H1 (cell line): Measurements from ENCODE around the gene SEPTIN5. TPM values are rescaled to one million over a fixed set of nuclear protein-coding genes. Genes with fewer than 3 reads are reported as not detected.
"Not testable (repeated sequence)": the region's sequence is repeated elsewhere in the genome, so short reads cannot be mapped to it uniquely, and the experiment has no call there.

ENCODE experiments used
- CTCF ChIA-PET: fragments of 300-600 bp; sonication (Branson Sonifier 250); formaldehyde crosslinking; loops from one replicate; lab custom pipeline; 2021; ENCODE audit not compliant: partially characterized antibody; lab: Charles Lee
- POLR2A ChIA-PET: fragments of 300-600 bp; sonication (Branson Sonifier 250); formaldehyde crosslinking; loops from one replicate; lab custom pipeline; 2021; ENCODE audit warnings: inconsistent platforms; ENCODE audit not compliant: partially characterized antibody; lab: Charles Lee
- DNase-seq, 2 experiments: peaks; one replicate each; pipeline versions ENCODE4 v3.0.0 to v3.0.0-alpha.2; 2010 to 2022; ENCODE audit warnings: low spot score in 2 of 2, low read depth in 1 of 2, mixed read lengths in 1 of 2
- FAIRE-seq: peaks from 2 replicates; lab custom pipeline; 2011; peaks lifted over from hg19 to GRCh38; lab: Jason Lieb, UNC
- H2AFZ ChIP-seq: 2 replicates; pipeline ENCODE4 v1.8.1; 2012; ENCODE audit warnings: low read length, inconsistent platforms
- H2AK5ac ChIP-seq: 2 replicates; pipeline ENCODE4 v1.6.1; 2013; ENCODE audit warnings: low read depth, low read length
- H2BK120ac ChIP-seq: replicated peaks from 2 replicates; pipeline ENCODE3; 2013; ENCODE audit warnings: low read depth, low read length, inconsistent platforms
- H2BK12ac ChIP-seq: 2 replicates; pipeline ENCODE4 v1.6.1; 2013; ENCODE audit warnings: low read depth, low read length
- H2BK15ac ChIP-seq: 2 replicates; pipeline ENCODE4 v1.6.1; 2013; ENCODE audit warnings: low read length
- H2BK20ac ChIP-seq: 2 replicates; pipeline ENCODE4 v1.6.1; 2013; ENCODE audit warnings: low read length
- H2BK5ac ChIP-seq: 2 replicates; pipeline ENCODE4 v1.6.1; 2013; ENCODE audit warnings: low read depth, low read length
- H3K14ac ChIP-seq: 2 replicates; pipeline ENCODE4 v1.6.1; 2013; ENCODE audit warnings: inconsistent platforms; ENCODE audit not compliant: insufficient read length
- H3K18ac ChIP-seq: 2 replicates; pipeline ENCODE4 v1.6.1; 2013; ENCODE audit warnings: low read length; ENCODE audit errors: extremely low read depth
- H3K23ac ChIP-seq: 2 replicates; pipeline ENCODE4 v1.6.1; 2013; ENCODE audit warnings: inconsistent platforms; ENCODE audit not compliant: insufficient read length
- H3K23me2 ChIP-seq: 2 replicates; pipeline ENCODE4 v1.6.1; 2013; ENCODE audit warnings: low read depth, low read length
- H3K27ac ChIP-seq: 2 replicates; pipeline ENCODE4 v1.6.1; 2011; ENCODE audit warnings: low read depth, low read length, inconsistent platforms
- H3K27me3 ChIP-seq, 4 experiments: replicated peaks in 1 of 4; 1 replicate in 1 of 4; 2 replicates in 3 of 4; pipeline versions ENCODE4 v1.6.1 to v1.8.1; 2011 to 2013; ENCODE audit warnings: low read length in 3 of 4, mild to moderate bottlenecking in 3 of 4, inconsistent platforms in 2 of 4, mixed read lengths in 2 of 4, moderate library complexity in 1 of 4; ENCODE audit not compliant: control insufficient read depth in 3 of 4, insufficient read depth in 3 of 4; ENCODE audit errors: extremely low read depth in 1 of 4
- H3K36me3 ChIP-seq, 4 experiments: 2 replicates each; pipeline versions ENCODE4 v1.6.1 to v1.8.1; 2011 to 2013; ENCODE audit warnings: mild to moderate bottlenecking in 4 of 4, low read length in 3 of 4, moderate library complexity in 2 of 4, control low read depth in 1 of 4, inconsistent platforms in 1 of 4; ENCODE audit not compliant: insufficient read depth in 4 of 4, control insufficient read depth in 2 of 4
- H3K4ac ChIP-seq: replicated peaks from 2 replicates; pipeline ENCODE3; 2013; ENCODE audit warnings: low read length, low read depth, mixed read lengths, inconsistent platforms; ENCODE audit not compliant: insufficient read length
- H3K4me1 ChIP-seq, 4 experiments: replicated peaks in 1 of 4; 1 replicate in 1 of 4; 2 replicates in 3 of 4; pipeline versions ENCODE4 v1.6.1 to v1.8.1; 2011 to 2013; ENCODE audit warnings: low read length in 3 of 4, inconsistent platforms in 2 of 4, mixed read lengths in 1 of 4; ENCODE audit not compliant: insufficient read depth in 4 of 4, control insufficient read depth in 3 of 4
- H3K4me2 ChIP-seq, 2 experiments: 2 replicates each; pipeline versions ENCODE4 v1.6.1 to v1.8.1; 2011 to 2013; ENCODE audit warnings: low read depth in 2 of 2, low read length in 2 of 2, control low read depth in 1 of 2, inconsistent platforms in 1 of 2, mild to moderate bottlenecking in 1 of 2; ENCODE audit not compliant: insufficient read depth in 1 of 2
- H3K4me3 ChIP-seq, 4 experiments: fragments of 200-600, 300-600 bp in 1 of 4; sonication (generic), shearing (Covaris generic), sonication (Bioruptor Twin) in 1 of 4; 2 replicates each; pipeline versions ENCODE4 v1.5.1 to v1.8.1; 2011 to 2016; ENCODE audit warnings: low read length in 4 of 4, low read depth in 3 of 4, control low read depth in 2 of 4, inconsistent platforms in 2 of 4, mild to moderate bottlenecking in 2 of 4, mixed read lengths in 1 of 4, moderate library complexity in 1 of 4; ENCODE audit not compliant: insufficient read depth in 2 of 4; ENCODE audit errors: extremely low read depth in 1 of 4
- H3K56ac ChIP-seq: replicated peaks from 2 replicates; pipeline ENCODE3; 2013; ENCODE audit warnings: low read depth, mild to moderate bottlenecking, mixed read lengths, low read length, inconsistent platforms; ENCODE audit not compliant: insufficient read length
- H3K79me1 ChIP-seq: 2 replicates; pipeline ENCODE4 v1.6.1; 2013; ENCODE audit warnings: low read depth, low read length, control low read depth
- H3K79me2 ChIP-seq, 2 experiments: 2 replicates each; pipeline versions ENCODE4 v1.6.1 to v1.8.1; 2012 to 2013; ENCODE audit warnings: low read length in 2 of 2, mild to moderate bottlenecking in 2 of 2, inconsistent platforms in 1 of 2; ENCODE audit not compliant: insufficient read depth in 2 of 2, control insufficient read depth in 1 of 2
- H3K9ac ChIP-seq, 4 experiments: replicated peaks in 1 of 4; 1 replicate in 1 of 4; 2 replicates in 3 of 4; pipeline versions ENCODE4 v1.6.1 to v1.8.1; 2011 to 2013; ENCODE audit warnings: low read depth in 3 of 4, low read length in 3 of 4, control low read depth in 2 of 4, mild to moderate bottlenecking in 2 of 4, moderate library complexity in 2 of 4, inconsistent platforms in 1 of 4; ENCODE audit errors: extremely low read depth in 1 of 4
- H3K9me3 ChIP-seq, 2 experiments: 2 replicates each; pipeline versions ENCODE4 v1.6.1 to v1.8.1; 2012 to 2013; ENCODE audit warnings: mild to moderate bottlenecking in 2 of 2, moderate library complexity in 2 of 2, control low read depth in 1 of 2, inconsistent platforms in 1 of 2, low read depth in 1 of 2, low read length in 1 of 2, mixed read lengths in 1 of 2; ENCODE audit not compliant: insufficient read depth in 2 of 2
- H4K20me1 ChIP-seq, 2 experiments: replicated peaks in 1 of 2; 2 replicates each; pipeline versions ENCODE3 to v1.8.1; 2011 to 2013; ENCODE audit warnings: inconsistent platforms in 2 of 2, low read length in 2 of 2, mild to moderate bottlenecking in 1 of 2; ENCODE audit not compliant: insufficient read depth in 2 of 2, control insufficient read depth in 1 of 2
- H4K5ac ChIP-seq: 2 replicates; pipeline ENCODE4 v1.6.1; 2013; ENCODE audit warnings: low read length, low read depth, mixed read lengths, inconsistent platforms; ENCODE audit not compliant: insufficient read length
- H4K8ac ChIP-seq: 2 replicates; pipeline ENCODE4 v1.8.0; 2013; ENCODE audit warnings: mild to moderate bottlenecking, moderate library complexity, low read length, inconsistent platforms; ENCODE audit not compliant: insufficient read depth; ENCODE audit errors: extremely low read depth
- H4K91ac ChIP-seq: replicated peaks from 2 replicates; pipeline ENCODE3; 2013; ENCODE audit warnings: low read length, mixed read lengths, inconsistent platforms; ENCODE audit not compliant: insufficient read length
- HDAC2 ChIP-seq, 2 experiments: fragments of 300-600 bp in 1 of 2; sonication (generic) in 1 of 2; IDR thresholded peaks; 2 replicates each; pipeline ENCODE4 v1.6.1; 2011 to 2012; ENCODE audit warnings: low read depth in 2 of 2, low read length in 2 of 2, mild to moderate bottlenecking in 2 of 2, moderate library complexity in 2 of 2, borderline replicate concordance in 1 of 2, inconsistent platforms in 1 of 2
- YY1 ChIP-seq: IDR thresholded peaks from 2 replicates; pipeline ENCODE4 v1.6.1; 2011; ENCODE audit warnings: low read depth, mild to moderate bottlenecking, low read length
- WGBS, 2 experiments: shearing (Covaris generic) in 1 of 2; methylation state at CpG; one replicate each; pipeline versions ENCODE4 v1.1.6 to v1.1.7; 2013 to 2015; ENCODE audit warnings: low lambda C conversion rate in 2 of 2, mixed read lengths in 2 of 2, inconsistent platforms in 1 of 2, low coverage in 1 of 2, missing lambda C conversion rate in 1 of 2; ENCODE audit not compliant: insufficient replicate concordance in 2 of 2, insufficient coverage in 1 of 2, insufficient read length in 1 of 2; ENCODE audit errors: extremely low coverage in 1 of 2, missing lambda C conversion rate in 1 of 2; 5-methylcytosine and 5-hydroxymethylcytosine counted together
- polyA plus RNA-seq, 7 experiments: library from polyadenylated mRNA; depleted of rRNA in 3 of 7; stranded (reverse) in 5 of 7; unstranded in 2 of 7; fragments of >200 nt in 5 of 7; fragments of 200-250 nt in 2 of 7; gene quantifications; 1 replicate in 5 of 7; 2 replicates in 1 of 7; 4 replicates in 1 of 7; pipeline versions ENCODE4 v1.2.1 to v1.2.3, GENCODE V29; 2011 to 2013; ENCODE audit warnings: missing spikeins in 2 of 7, mixed read lengths in 2 of 7
- total RNA-seq: library from RNA; stranded (reverse); fragmentation: NEBNext Ultra II Directional; extraction: Animal tissue kit (Norgen Biotek cat#: 25700); gene quantifications from 2 replicates; pipeline ENCODE4 v1.2.1, GENCODE V29; 2021
- TF ChIP-seq, protein P1 (sequence below): IDR thresholded peaks from 2 replicates; pipeline ENCODE4 v1.6.1; 2012; ENCODE audit warnings: inconsistent platforms

SEPTIN5 gene
- total and polyA plus RNA-seq, 2 of the 8 experiments (the other 6 are each of a cell fraction or from before 2014, with no cell fraction given): 6.0 to 8.6 TPM

DNA sequence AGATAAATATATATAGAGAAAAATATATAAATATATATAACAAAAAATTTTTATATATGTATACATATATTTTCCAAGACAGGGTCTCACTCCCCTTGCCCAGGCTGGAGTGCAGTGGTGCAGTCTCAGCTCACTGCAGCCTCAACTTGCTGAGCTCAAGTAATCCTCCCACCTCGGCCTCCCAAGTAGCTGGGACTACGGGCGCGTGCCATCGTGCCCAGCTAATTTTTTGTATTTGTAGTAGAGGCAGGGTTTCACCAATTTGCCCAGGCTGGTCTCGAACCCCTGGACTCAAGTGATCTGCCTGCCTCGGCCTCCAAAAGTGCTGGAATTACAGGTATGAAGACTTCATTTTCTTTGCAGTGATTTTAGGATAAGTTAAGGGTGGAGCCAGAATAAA lies 38.9 kb upstream of the SEPTIN5 start (continued):
- TF ChIP-seq, protein P1, sequence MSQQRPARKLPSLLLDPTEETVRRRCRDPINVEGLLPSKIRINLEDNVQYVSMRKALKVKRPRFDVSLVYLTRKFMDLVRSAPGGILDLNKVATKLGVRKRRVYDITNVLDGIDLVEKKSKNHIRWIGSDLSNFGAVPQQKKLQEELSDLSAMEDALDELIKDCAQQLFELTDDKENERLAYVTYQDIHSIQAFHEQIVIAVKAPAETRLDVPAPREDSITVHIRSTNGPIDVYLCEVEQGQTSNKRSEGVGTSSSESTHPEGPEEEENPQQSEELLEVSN: no peak
- no peak for TF ChIP-seq YY1
- no peak for TF ChIP-seq HDAC2 (IDR thresholded peaks at IDR 0.05; ENCODE audit: borderline replicate concordance in 1 of 2, low read depth in 2 of 2, low read length in 2 of 2)

DNA sequence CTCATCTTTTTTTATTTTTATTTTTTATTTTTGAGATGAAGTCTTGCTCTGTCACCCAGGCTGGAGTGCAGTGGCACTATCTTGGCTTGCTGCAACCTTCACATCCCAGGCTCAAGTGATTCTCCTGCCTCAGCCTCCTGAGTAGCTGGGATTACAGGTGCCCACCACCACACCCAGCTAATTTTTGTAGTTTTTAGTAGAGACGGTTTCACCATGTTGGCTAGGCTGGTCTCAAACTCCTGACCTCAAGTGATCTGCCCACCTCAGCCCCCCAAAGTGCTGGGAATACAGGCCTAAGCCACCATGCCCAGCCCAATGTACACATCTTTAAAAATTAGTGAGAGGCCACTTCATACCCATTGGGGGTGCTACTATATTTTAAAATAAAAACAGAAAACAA lies 37.9 kb upstream of the SEPTIN5 start:
- WGBS, 2 experiments: 64% methylated on average over 1 of the region's 1 CpG; no CpG with 5 or more reads in 1 of the 2 experiments
- H3K56ac ChIP-seq, H2BK12ac ChIP-seq, FAIRE-seq, DNase-seq, H3K36me3 ChIP-seq, H3K79me2 ChIP-seq, H3K9ac ChIP-seq, H3K79me1 ChIP-seq, H4K20me1 ChIP-seq, H3K4me3 ChIP-seq, H3K4me1 ChIP-seq, H2BK120ac ChIP-seq, H2AFZ ChIP-seq, H3K9me3 ChIP-seq, H2BK5ac ChIP-seq, H3K4me2 ChIP-seq, H2BK20ac ChIP-seq, H3K18ac ChIP-seq, H3K23me2 ChIP-seq, H3K14ac ChIP-seq, H4K5ac ChIP-seq, H2BK15ac ChIP-seq, H3K23ac ChIP-seq, H3K27ac ChIP-seq, H4K91ac ChIP-seq, H4K8ac ChIP-seq, H3K27me3 ChIP-seq, H3K4ac ChIP-seq, H2AK5ac ChIP-seq: not testable (repeated sequence)
- ChIA-PET POLR2A (interaction anchor here (1.1 kb wide), 1 partner anchor 15 kb away, joined by 4 read pairs; no protein-coding TSS in a partner anchor), CTCF (interaction anchor here (0.6 to 8.2 kb wide), 6 partner anchors 13 to 193 kb away, joined by 3 to 76 read pairs (median 6); no protein-coding TSS in a partner anchor)
